Measurements from ENCODE around the gene LCN9. TPM values are rescaled to one million over a fixed set of nuclear protein-coding genes. Genes with fewer than 3 reads are reported as not detected.

LCN9 gene
- total RNA-seq, 1 experiment from 2014 or later, result 0.52 TPM

GRCh38 chr9:135695036-135695435, 31.9 kb downstream of the LCN9 start:
- Mint-ChIP-seq H3K4me1 (peaks cover 9 to 13% of the 10 kb centered on the region in 2 experiments), H3K9me3 (no peaks in the 10 kb centered on the region; a peak in 1 of 5 replicates), H3K27me3 (ENCODE audit: low read depth) (peaks cover 2% of the 10 kb centered on the region; the same call in 1 of the 2 replicates), H3K36me3 (ENCODE audit: insufficient read depth in 1 of 3, low read depth in 3 of 3) (no peaks in the 10 kb centered on the region; a peak in 1 of 7 replicates), H3K4me3 (no peak overlapping the region), H3K27ac (no peak overlapping the region)
- TF ChIP-seq, protein P1, sequence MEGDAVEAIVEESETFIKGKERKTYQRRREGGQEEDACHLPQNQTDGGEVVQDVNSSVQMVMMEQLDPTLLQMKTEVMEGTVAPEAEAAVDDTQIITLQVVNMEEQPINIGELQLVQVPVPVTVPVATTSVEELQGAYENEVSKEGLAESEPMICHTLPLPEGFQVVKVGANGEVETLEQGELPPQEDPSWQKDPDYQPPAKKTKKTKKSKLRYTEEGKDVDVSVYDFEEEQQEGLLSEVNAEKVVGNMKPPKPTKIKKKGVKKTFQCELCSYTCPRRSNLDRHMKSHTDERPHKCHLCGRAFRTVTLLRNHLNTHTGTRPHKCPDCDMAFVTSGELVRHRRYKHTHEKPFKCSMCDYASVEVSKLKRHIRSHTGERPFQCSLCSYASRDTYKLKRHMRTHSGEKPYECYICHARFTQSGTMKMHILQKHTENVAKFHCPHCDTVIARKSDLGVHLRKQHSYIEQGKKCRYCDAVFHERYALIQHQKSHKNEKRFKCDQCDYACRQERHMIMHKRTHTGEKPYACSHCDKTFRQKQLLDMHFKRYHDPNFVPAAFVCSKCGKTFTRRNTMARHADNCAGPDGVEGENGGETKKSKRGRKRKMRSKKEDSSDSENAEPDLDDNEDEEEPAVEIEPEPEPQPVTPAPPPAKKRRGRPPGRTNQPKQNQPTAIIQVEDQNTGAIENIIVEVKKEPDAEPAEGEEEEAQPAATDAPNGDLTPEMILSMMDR (conservative IDR thresholded peaks at IDR 0.05), result no peak
- no peaks in the 10 kb centered on the region for H3K79me1 ChIP-seq (ENCODE audit: insufficient read depth, low read depth, low read length, poor library complexity, severe bottlenecking)
- no peak overlapping the region for H2BK12ac ChIP-seq (ENCODE audit: insufficient read length, low read depth, low read length)
- H2BK120ac ChIP-seq (ENCODE audit: low read depth, low read length, poor library complexity, severe bottlenecking), result no peak overlapping the region
- no peak for DNase-seq
- H3K18ac ChIP-seq (ENCODE audit: insufficient read length, low read depth, low read length), result no peak overlapping the region
- no peak overlapping the region for H3K4ac ChIP-seq (ENCODE audit: low read depth, low read length)
- H3K9ac ChIP-seq (ENCODE audit: extremely low read depth, insufficient read length, low read length), result no peak overlapping the region
- H3T11ph ChIP-seq (ENCODE audit: low read length), result no peak overlapping the region
- H3K23ac ChIP-seq (ENCODE audit: insufficient read length, low read depth, low read length), result no peak overlapping the region
- H3K14ac ChIP-seq (ENCODE audit: insufficient read depth, low read length), result no peak overlapping the region
- no peak overlapping the region for H3K56ac ChIP-seq (ENCODE audit: insufficient read length, low read depth, low read length)
- no peak overlapping the region for H2BK5ac ChIP-seq (ENCODE audit: insufficient read length, low read length)
- no peak overlapping the region for H2BK20ac ChIP-seq (ENCODE audit: low read depth, low read length, poor library complexity, severe bottlenecking)
- H4K5ac ChIP-seq (ENCODE audit: insufficient read length, low read depth, low read length), result no peak overlapping the region
- no peaks in the 10 kb centered on the region for H3K9me3 ChIP-seq (ENCODE audit: control insufficient read depth, low read depth, low read length)
- no peak overlapping the region for H3K4me2 ChIP-seq (ENCODE audit: insufficient read depth, insufficient read length, low read length)
- H4K8ac ChIP-seq (replicated peaks; ENCODE audit: insufficient read length, low read depth, low read length), result no peak overlapping the region
- no peaks in the 10 kb centered on the region for H3K4me1 ChIP-seq (ENCODE audit: insufficient read depth, low read length)
- no peak overlapping the region for H2AK5ac ChIP-seq (ENCODE audit: insufficient read length, low read length)
- H3K27ac ChIP-seq (ENCODE audit: insufficient read length, low read depth, low read length), result no peak overlapping the region
- H3K27me3 ChIP-seq (ENCODE audit: insufficient read depth, low read length), result no peaks in the 10 kb centered on the region
- H2BK15ac ChIP-seq (ENCODE audit: low read depth, low read length), result no peak overlapping the region
- no peaks in the 10 kb centered on the region for H3K79me2 ChIP-seq (ENCODE audit: insufficient read depth, low read length)
- H4K20me1 ChIP-seq (ENCODE audit: control insufficient read depth, insufficient read depth, insufficient read length), result no peaks in the 10 kb centered on the region
- H3K23me2 ChIP-seq (ENCODE audit: insufficient read length, low read depth, low read length, poor library complexity, severe bottlenecking), result no peaks in the 10 kb centered on the region
- no peak overlapping the region for H2AFZ ChIP-seq (ENCODE audit: low read length)
- H4K91ac ChIP-seq (ENCODE audit: insufficient read length, low read depth, low read length), result no peak overlapping the region
- no CpG with 5 or more reads among the region's 16 CpGs for WGBS (ENCODE audit: extremely low coverage, insufficient read length, low lambda C conversion rate)
